GM19397 (cell line): ENCODE measurements around the gene MTMR10.

Experiments used
- ATAC-seq: cut with Tn5 transposase; IDR thresholded peaks from one replicate; pipeline ENCODE4 v1.9.1; 2021; ENCODE audit warnings: mild to moderate bottlenecking, moderate library complexity; ENCODE audit not compliant: unreplicated experiment

The MTMR10 gene

DNA sequence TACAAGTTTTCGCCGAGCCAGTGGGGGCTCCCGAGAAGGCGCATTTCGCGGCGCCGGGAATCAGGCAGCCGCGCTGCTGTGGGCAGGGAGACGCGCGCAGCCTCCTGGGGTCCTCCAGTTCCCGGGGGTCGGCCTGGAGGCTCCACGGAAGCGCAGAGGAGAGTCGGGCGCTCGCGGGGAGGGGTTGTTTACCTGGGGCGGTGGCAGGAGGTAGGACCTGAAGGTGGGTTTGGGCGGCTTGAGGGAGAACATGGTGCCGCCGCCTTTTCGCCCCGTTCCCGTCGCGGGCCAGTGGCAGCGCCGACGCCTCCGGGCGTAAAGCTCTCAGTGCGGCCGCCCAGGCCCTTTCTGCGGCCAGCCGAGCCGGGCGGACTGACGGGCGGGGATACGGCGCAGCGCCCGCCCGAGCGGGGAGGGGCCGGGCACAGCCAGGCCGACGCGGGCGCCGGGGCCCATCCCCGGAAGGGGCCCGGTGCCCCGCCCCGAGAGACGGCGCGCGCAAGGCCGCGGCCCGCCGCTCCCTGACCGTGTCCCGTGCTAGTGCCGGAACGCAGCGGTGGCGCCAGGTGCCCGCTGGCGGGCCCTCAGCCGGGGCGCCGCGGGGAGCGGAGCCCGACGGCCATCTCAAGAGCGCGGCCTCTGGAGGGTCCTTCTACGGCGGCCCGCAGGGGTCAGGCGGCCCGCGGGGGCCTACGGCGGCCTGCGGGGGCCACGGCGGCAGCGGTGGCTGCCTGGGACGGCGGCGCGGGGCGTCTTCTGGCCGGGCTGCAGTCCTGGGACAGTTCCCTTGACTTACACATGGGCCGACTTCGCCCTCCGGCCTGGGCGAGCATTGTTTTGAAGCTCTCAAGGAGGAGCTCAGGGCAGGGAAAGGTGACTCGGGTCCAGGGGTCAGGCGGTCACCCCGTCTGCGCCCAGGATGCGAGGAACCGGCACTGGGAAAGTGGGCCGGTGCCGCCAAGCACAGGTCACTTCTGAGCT is at the start of gene MTMR10:
MTMR10 (minus strand) TSS at position 374 of the 981 bp plus-strand sequence; CDS start at position 252, 122 bp downstream.
- peak; percentile 94 for ATAC-seq

DNA sequence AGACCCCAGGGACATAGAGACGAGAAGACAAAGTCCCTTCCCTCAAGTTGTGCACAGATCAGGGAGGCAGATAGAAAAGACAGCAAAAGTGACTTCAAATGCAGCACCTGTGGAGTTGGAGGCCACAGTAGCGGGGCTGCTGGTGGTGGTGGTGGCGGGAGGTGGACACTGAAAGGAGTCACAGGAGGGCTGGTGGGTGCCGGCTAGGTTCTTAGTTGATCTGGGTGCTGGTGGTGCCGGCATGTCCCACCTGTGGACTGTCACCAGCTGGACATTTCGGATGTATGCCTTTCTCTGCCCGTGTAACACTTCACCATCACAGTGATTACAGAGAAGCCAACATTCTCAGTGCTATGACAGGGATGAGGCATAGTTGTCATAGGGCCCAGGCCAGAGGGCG is 49.2 kb upstream of the MTMR10 start:
- no peak for ATAC-seq

GRCh38 chr15:31039961-31040360 is 48.5 kb upstream of the MTMR10 start:
- ATAC-seq = no peak

- no peak for ATAC-seq
Measured at GRCh38 chr15:31037731-31038477, 46.5 kb upstream of the MTMR10 start.

GRCh38 chr15:31036783-31037182 is 45.4 kb upstream of the MTMR10 start:
- no peak for ATAC-seq

- ATAC-seq = no peak
Measured at GRCh38 chr15:31035610-31036009, 44.2 kb upstream of the MTMR10 start.

- no peak for ATAC-seq
Measured at GRCh38 chr15:31034152-31034551, 42.7 kb upstream of the MTMR10 start.

DNA sequence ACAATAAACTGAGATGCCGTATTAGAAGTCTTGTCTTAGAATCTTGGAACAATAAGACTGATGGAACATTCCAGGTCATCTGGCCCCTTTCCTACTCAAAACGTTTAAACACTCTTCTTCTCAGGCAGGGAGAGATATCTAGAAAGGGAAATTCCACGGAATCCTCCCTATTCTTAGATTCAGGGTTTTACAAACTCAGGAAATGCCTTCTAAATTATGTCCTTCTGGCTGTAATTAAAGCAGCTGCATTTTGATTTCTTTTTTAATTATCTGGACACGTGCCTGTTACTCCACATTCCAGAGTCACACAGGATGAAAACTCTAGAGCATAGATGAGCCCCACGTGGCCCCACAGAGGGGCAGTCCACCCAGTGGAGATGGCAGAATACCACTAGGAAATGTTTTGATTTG is 41.5 kb upstream of the MTMR10 start:
- ATAC-seq = no peak

DNA sequence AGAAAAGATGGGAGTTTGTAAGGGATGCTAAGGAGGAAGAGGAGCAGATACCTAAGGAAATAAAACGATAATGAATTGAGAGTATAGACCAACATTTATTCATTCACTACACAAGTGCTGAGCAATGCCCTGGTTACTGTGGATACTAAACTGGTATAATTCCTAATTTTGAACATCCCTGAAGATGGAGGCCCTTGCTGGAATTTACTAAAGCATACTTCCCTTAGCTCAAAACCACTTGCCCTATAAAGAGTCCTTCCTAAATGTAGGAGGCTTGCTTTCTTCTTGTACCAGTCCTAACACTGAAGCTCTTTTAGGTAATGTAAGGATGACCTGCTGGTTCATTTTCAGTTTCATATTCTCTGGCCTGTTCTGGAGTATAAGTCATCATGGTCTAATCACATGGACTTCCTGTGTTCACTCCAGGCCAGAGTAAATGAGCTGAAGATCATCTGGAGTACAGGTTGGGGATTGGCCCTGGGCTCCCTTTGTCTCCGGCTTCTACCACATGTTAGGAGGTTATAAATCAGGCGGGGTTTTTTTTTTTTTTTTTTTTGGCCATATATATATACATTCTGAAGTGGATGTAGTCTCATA is 40.1 kb upstream of the MTMR10 start:
- no peak for ATAC-seq

- no peak for ATAC-seq
Measured at GRCh38 chr15:31027910-31028578, 36.6 kb upstream of the MTMR10 start.

DNA sequence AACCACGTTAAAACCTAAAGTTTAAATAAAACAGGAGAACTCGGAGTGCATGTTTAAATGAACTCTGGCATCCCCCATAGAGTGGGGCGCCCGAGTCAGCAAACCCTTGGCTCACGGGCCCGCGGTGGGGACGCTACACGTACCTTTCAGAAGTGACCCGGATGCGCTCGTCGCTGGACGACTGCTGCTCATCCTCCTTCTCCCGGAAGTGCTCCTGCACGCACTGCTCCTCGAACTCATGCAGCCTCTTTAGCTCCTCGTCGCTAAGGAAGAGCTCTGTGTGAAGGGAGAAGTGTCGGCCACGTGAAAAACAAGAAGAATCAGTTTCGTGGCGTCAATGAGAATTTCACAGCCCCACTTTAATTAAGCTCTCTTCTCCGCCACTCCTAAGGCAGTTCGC is 34.6 kb upstream of the MTMR10 start:
- no peak for ATAC-seq

GRCh38 chr15:31024979-31025378 is 33.6 kb upstream of the MTMR10 start:
- ATAC-seq = no peak

- ATAC-seq = no peak
Measured at GRCh38 chr15:31024330-31024729, 32.9 kb upstream of the MTMR10 start.

GRCh38 chr15:31023841-31024240 is 32.4 kb upstream of the MTMR10 start:
- ATAC-seq = no peak

DNA sequence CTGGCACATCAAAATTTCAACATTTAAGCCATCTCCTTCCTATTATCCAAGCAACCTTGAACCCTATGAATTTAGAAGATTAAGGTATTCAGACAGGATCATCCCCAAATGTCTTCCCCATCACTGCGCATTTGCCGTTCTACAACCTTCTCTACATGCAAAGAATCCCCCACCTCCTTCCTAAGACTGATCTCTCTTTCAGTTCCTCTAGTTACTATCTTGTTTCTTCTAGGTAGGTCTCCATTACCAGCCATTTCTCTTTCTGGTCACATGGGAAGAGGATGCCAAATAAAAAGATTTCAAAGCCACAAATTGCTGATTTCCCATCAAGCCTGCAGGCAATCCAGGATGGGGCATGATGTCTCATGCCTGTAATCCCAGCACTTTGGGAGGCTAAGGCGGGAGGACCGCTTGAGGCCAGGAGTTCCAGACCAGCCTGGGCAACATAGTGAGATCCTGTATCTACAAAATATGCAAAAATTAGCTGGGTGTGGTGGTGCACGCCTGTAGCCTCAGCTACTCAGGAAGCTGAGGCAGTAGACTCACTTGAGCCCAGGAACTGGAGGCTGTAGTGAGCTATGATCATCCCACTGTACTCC is 29.7 kb upstream of the MTMR10 start:
- no peak for ATAC-seq

DNA sequence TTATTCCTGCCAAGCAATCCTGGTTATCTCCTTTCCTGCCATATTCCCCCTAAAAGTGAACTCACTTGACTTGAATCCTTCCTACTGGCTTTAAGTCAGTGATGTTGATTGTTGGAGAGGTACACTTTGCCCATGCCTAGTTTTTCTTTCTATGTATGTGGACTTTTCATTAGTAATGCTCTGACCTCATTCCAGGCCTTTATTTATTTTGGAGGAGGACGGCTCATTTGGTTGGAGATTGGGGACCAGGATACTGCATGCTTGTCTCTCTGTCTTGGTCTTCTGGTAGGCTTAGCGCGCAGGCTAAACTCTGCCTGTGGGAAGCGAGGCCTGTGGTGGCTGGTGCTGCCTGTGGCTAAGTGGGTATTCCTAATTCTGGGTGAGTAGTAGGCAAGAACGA is 29.1 kb upstream of the MTMR10 start:
- no peak for ATAC-seq

GRCh38 chr15:31019986-31020385 is 28.6 kb upstream of the MTMR10 start:
- no peak for ATAC-seq

DNA sequence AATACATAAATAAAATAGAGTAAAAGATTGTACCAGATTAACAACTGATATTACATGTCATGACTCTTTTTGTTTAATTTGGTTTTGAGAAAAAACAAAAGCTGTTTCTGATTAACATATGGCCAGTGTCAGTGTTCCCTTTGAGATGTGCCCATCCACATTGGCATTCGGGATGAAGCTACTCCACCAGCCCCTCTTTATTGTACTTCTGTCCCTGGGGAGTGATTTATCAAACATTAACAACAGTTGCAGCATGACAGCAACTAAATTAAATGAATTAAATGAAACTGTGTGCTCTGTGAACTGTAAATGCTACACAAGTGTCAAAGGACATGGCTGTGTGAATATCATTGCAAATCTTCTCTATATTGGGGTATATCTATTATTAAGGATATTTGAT is 25.9 kb upstream of the MTMR10 start:
- ATAC-seq = no peak

GRCh38 chr15:31016446-31016915 is 25.1 kb upstream of the MTMR10 start:
- no peak for ATAC-seq

GRCh38 chr15:31014608-31014925 is 23.1 kb upstream of the MTMR10 start:
- ATAC-seq = no peak
